Erythroblast (primary cell): Measurements from ENCODE around the gene CTPS2.

Source experiments
- GATA1 ChIP-seq: IDR thresholded peaks from 2 replicates; pipeline ENCODE4 v1.6.1; 2011; ENCODE audit warnings: low read depth, mild to moderate bottlenecking, control low read depth, low read length, moderate library complexity
- POLR2A ChIP-seq: IDR thresholded peaks from 2 replicates; pipeline ENCODE4 v1.6.1; 2011; ENCODE audit warnings: mild to moderate bottlenecking, low read length

GRCh38 chrX:16711219-16711811 is 1.2 kb downstream of the CTPS2 start:
- TF ChIP-seq POLR2A (no peak), GATA1 (no peak)
